ENCODE measurements around the gene FOXA1. TPM values are rescaled to one million over a fixed set of nuclear protein-coding genes. Genes with fewer than 3 reads are reported as not detected.
"Not testable (repeated sequence)": the region's sequence is repeated elsewhere in the genome, so short reads cannot be mapped to it uniquely, and the experiment has no call there.

FOXA1 gene
- total RNA-seq, 3 donors from 2014 or later (not counting 1 experiment from before 2014, with no cell fraction given): not detected

- no peaks in the 10 kb centered on the region for H3K36me3 Mint-ChIP-seq
- Histone ChIP-seq H3K9me3 (ENCODE audit: control insufficient read depth, insufficient read depth, low read length) (no peaks in the 10 kb centered on the region), H3K4me1 (ENCODE audit: control insufficient read depth, insufficient read depth, low read length) (no peaks in the 10 kb centered on the region), H3K27me3 (ENCODE audit: control insufficient read depth, insufficient read depth, low read length) (no peaks in the 10 kb centered on the region), H3K27ac (ENCODE audit: low read length) (no peak overlapping the region), H3K4me3 (ENCODE audit: low read length) (no peak overlapping the region), H3K36me3 (ENCODE audit: control insufficient read depth, insufficient read depth, low read length) (no peaks in the 10 kb centered on the region)
- H3K27me3 Mint-ChIP-seq (ENCODE audit: low read depth in 2 of 2): no peaks in the 10 kb centered on the region
- DNase-seq (no peak), ATAC-seq (no peak)
- TF ChIP-seq, protein P1, sequence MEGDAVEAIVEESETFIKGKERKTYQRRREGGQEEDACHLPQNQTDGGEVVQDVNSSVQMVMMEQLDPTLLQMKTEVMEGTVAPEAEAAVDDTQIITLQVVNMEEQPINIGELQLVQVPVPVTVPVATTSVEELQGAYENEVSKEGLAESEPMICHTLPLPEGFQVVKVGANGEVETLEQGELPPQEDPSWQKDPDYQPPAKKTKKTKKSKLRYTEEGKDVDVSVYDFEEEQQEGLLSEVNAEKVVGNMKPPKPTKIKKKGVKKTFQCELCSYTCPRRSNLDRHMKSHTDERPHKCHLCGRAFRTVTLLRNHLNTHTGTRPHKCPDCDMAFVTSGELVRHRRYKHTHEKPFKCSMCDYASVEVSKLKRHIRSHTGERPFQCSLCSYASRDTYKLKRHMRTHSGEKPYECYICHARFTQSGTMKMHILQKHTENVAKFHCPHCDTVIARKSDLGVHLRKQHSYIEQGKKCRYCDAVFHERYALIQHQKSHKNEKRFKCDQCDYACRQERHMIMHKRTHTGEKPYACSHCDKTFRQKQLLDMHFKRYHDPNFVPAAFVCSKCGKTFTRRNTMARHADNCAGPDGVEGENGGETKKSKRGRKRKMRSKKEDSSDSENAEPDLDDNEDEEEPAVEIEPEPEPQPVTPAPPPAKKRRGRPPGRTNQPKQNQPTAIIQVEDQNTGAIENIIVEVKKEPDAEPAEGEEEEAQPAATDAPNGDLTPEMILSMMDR (IDR thresholded peaks at IDR 0.05): no peak
- H3K9me3 Mint-ChIP-seq: peaks cover 0 to 3% of the 10 kb centered on the region in 2 donors
- H3K27ac Mint-ChIP-seq: no peak overlapping the region
- no peaks in the 10 kb centered on the region for H3K4me1 Mint-ChIP-seq
- WGBS (ENCODE audit: insufficient coverage): no CpG with 5 or more reads among the region's 1 CpG
- intact Hi-C loops (cut with micrococcal nuclease): no loop called here
- H3K4me3 Mint-ChIP-seq: no peak overlapping the region
Measured at GRCh38 chr14:37565550-37565949, 29.5 kb downstream of the FOXA1 start.

- WGBS (ENCODE audit: insufficient coverage): 81% methylated on average over 2 of the region's 2 CpGs
- ATAC-seq (no peak), DNase-seq (no peak)
- Mint-ChIP-seq H3K9me3 (no peaks in the 10 kb centered on the region), H3K27me3 (ENCODE audit: low read depth in 2 of 2) (no peaks in the 10 kb centered on the region), H3K4me3 (no peak overlapping the region), H3K27ac (no peak overlapping the region), H3K36me3 (no peaks in the 10 kb centered on the region), H3K4me1 (no peaks in the 10 kb centered on the region)
- Histone ChIP-seq H3K27me3 (ENCODE audit: control insufficient read depth, insufficient read depth, low read length) (no peaks in the 10 kb centered on the region), H3K4me3 (ENCODE audit: low read length) (no peak overlapping the region), H3K36me3 (ENCODE audit: control insufficient read depth, insufficient read depth, low read length) (no peaks in the 10 kb centered on the region), H3K4me1 (ENCODE audit: control insufficient read depth, insufficient read depth, low read length) (no peaks in the 10 kb centered on the region), H3K9me3 (ENCODE audit: control insufficient read depth, insufficient read depth, low read length) (no peaks in the 10 kb centered on the region), H3K27ac (ENCODE audit: low read length) (no peak overlapping the region)
- intact Hi-C loops (cut with micrococcal nuclease): no loop called here
- TF ChIP-seq, protein P1 (IDR thresholded peaks at IDR 0.05): no peak
Measured at GRCh38 chr14:37563189-37563588, 31.9 kb downstream of the FOXA1 start.

DNA sequence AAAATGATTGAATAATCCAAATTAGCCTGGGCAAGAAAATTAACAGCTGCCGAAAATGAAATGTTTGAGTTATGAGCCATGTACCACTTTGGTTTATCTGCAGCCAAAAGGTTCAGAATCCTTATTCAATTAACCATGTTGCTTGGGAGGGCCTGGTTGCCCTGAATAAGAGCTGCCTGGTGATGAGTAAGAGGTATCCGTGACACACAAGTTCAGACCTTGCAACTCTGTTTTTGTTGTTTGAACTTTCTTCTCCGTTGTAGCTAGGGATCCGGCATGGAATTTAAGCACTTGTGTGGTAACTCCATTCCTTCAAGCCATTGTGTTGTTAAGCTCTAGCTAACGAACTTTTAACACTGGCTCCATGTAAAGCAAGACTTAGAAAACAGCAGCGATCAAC, 35.7 kb downstream of the FOXA1 start:
- no peaks in the 10 kb centered on the region for H3K4me1 ChIP-seq (ENCODE audit: control insufficient read depth, insufficient read depth, low read length)
- no peak overlapping the region for H3K4me3 Mint-ChIP-seq
- no peak overlapping the region for H3K4me3 ChIP-seq (ENCODE audit: low read length)
- whole genome bisulfite sequencing (ENCODE audit: insufficient coverage): 93% methylated on average over 4 of the region's 6 CpGs
- H3K27ac ChIP-seq (ENCODE audit: low read length): no peak overlapping the region
- H3K27me3 Mint-ChIP-seq (ENCODE audit: low read depth in 2 of 2): no peaks in the 10 kb centered on the region
- DNase-seq (no peak), ATAC-seq (no peak)
- intact Hi-C loops (cut with micrococcal nuclease): no loop called here
- peaks cover 16% of the 10 kb centered on the region for H3K36me3 Mint-ChIP-seq
- no peaks in the 10 kb centered on the region for H3K4me1 Mint-ChIP-seq
- peaks cover 3 to 12% of the 10 kb centered on the region in 2 donors for H3K9me3 Mint-ChIP-seq
- H3K27me3 ChIP-seq (ENCODE audit: control insufficient read depth, insufficient read depth, low read length): no peaks in the 10 kb centered on the region
- no peaks in the 10 kb centered on the region for H3K36me3 ChIP-seq (ENCODE audit: control insufficient read depth, insufficient read depth, low read length)
- TF ChIP-seq, protein P1 (IDR thresholded peaks at IDR 0.05): no peak
- no peaks in the 10 kb centered on the region for H3K9me3 ChIP-seq (ENCODE audit: control insufficient read depth, insufficient read depth, low read length)
- no peak overlapping the region for H3K27ac Mint-ChIP-seq

GRCh38 chr14:37558740-37559139, 36.3 kb downstream of the FOXA1 start:
- Histone ChIP-seq H3K4me3 (ENCODE audit: low read length) (no peak overlapping the region), H3K27ac (ENCODE audit: low read length) (no peak overlapping the region), H3K36me3 (ENCODE audit: control insufficient read depth, insufficient read depth, low read length) (no peaks in the 10 kb centered on the region), H3K9me3 (ENCODE audit: control insufficient read depth, insufficient read depth, low read length) (peaks cover 3% of the 10 kb centered on the region), H3K27me3 (ENCODE audit: control insufficient read depth, insufficient read depth, low read length) (no peaks in the 10 kb centered on the region), H3K4me1 (ENCODE audit: control insufficient read depth, insufficient read depth, low read length) (no peaks in the 10 kb centered on the region)
- DNase-seq: no peak
- Mint-ChIP-seq H3K9me3 (peaks cover 5 to 17% of the 10 kb centered on the region in 2 donors), H3K36me3 (peaks cover 16% of the 10 kb centered on the region), H3K4me3 (no peak overlapping the region), H3K27me3 (ENCODE audit: low read depth in 2 of 2) (no peaks in the 10 kb centered on the region), H3K4me1 (no peaks in the 10 kb centered on the region), H3K27ac (no peak overlapping the region)
- intact Hi-C loops (cut with micrococcal nuclease): no loop called here
- WGBS (ENCODE audit: insufficient coverage): 87% methylated on average over 3 of the region's 4 CpGs
- TF ChIP-seq, protein P1 (IDR thresholded peaks at IDR 0.05): no peak
- no peak for ATAC-seq

- intact Hi-C loops (cut with micrococcal nuclease): not testable (repeated sequence)
Measured at GRCh38 chr14:37555596-37555995, 39.5 kb downstream of the FOXA1 start.

More at GRCh38 chr14:37555596-37555995, 39.5 kb downstream of the FOXA1 start:
- peaks cover 11 to 22% of the 10 kb centered on the region in 2 donors for H3K9me3 Mint-ChIP-seq
- H3K36me3 Mint-ChIP-seq: peaks cover 24% of the 10 kb centered on the region
- H3K4me1 Mint-ChIP-seq; H3K4me3 ChIP-seq (ENCODE audit: low read length); H3K27ac ChIP-seq (ENCODE audit: low read length); DNase-seq; ATAC-seq; H3K4me1 ChIP-seq (ENCODE audit: control insufficient read depth, insufficient read depth, low read length); H3K36me3 ChIP-seq (ENCODE audit: control insufficient read depth, insufficient read depth, low read length); H3K4me3 Mint-ChIP-seq; H3K9me3 ChIP-seq (ENCODE audit: control insufficient read depth, insufficient read depth, low read length); H3K27me3 Mint-ChIP-seq (ENCODE audit: low read depth in 2 of 2); H3K27me3 ChIP-seq (ENCODE audit: control insufficient read depth, insufficient read depth, low read length); H3K27ac Mint-ChIP-seq: not testable (repeated sequence)
- WGBS (ENCODE audit: insufficient coverage): 82% methylated on average over 13 of the region's 33 CpGs
